ENCODE results near the gene OPRM1. TPM values are rescaled to one million over a fixed set of nuclear protein-coding genes. Genes with fewer than 3 reads are reported as not detected.

Gene OPRM1
- total and polyA plus RNA-seq, 8 donors, result 0.45 to 1.5 TPM; not detected in 6

DNA sequence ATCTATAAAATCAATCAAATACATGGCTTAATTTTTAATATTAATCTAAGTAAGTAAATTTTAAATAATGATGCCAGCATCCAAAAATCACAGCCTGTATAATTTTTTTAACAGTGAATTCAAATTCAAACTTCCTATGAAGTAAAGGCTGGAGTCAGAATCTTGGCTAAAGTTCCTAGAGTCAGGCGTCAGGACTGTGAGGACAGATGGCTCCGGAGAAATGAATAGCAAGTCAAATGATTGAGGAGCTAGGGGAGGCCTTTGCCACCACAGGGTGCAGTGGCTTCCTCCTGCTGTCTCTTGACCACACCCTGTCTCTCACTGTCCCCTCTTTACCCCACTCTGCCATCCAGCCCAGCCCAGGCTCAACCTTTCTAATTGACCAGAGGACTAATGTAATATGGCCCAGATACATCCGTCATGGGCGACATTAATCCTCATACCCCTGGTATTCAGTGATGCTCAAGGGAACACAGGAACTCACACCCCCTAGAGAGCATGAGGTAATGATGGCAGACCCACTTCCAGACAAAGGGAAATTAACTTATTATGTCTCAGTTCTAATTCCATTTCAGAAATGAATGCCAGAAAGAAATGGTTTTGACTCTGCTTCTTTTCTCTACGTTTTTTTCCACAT lies 53.4 kb downstream of the OPRM1 start:
- intact Hi-C loops (cut with DNase I; ENCODE audit: low total_unique reads), result no loop called here
- DNase-seq, result peak in 1 of 2 donors; percentile 14
- 60 to 74% (median 66%) methylated on average over 5 of the region's 5 CpGs for WGBS, 5 donors
- Histone ChIP-seq H3K9me3 (no peaks in the 10 kb centered on the region), H3K27me3 (no peaks in the 10 kb centered on the region), H3K4me1 (no peaks in the 10 kb centered on the region), H3K27ac (no peak overlapping the region), H3K4me3 (no peak overlapping the region), H3K36me3 (no peaks in the 10 kb centered on the region)
- TF ChIP-seq CTCF (IDR thresholded peaks at IDR 0.05) (no peak), POLR2A (IDR thresholded peaks at IDR 0.05) (no peak), POLR2AphosphoS5 (IDR thresholded peaks at IDR 0.05) (no peak), EP300 (IDR thresholded peaks at IDR 0.05) (no peak)

DNA sequence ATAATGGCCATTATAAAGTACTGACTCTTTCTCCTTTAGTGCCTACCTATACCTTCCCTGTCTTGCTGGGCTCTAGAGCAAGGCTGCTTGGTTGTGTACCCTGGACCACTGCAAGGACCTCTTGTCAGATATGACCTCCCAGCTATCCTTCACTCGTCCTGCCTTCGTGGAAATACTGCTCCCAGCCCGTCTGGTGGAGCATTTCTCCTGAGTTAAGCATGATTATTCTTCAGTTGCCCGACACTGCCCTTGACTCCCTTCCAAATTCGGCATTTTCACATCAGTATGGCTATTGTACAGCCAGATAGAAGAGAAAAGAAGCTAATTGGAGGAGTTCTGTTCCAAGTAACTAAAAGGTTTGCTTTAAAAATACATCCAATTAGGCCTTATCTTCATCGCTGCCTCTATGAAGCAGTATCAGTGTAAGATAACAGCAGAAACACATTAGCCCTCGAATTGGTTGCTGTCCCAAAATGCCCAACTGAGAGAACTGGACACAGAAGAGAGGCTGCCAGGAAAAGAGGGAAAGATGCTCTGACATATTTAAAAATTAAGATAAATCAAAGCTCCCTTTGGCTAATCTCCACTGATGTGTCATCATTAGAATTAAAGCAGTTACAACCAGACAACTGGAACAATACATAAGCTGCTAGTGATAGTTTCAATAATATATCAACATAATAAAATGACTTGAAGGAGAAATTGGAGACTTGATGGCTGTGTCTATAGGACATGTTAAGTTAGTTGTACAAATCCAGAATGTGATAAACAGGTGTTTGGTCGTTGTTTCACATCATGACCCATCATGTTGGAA lies 54.4 kb downstream of the OPRM1 start:
- H3K9me3 ChIP-seq, result no peaks in the 10 kb centered on the region
- intact Hi-C loops (cut with DNase I; ENCODE audit: low total_unique reads), result no loop called here
- no peak overlapping the region for H3K27ac ChIP-seq
- 35 to 56% (median 48%) methylated on average over 8 of the region's 8 CpGs for WGBS, 5 donors
- H3K4me3 ChIP-seq, result no peak overlapping the region
- no peaks in the 10 kb centered on the region for H3K36me3 ChIP-seq
- peak in 1 of 2 donors; percentile 10 for DNase-seq
- no peaks in the 10 kb centered on the region for H3K4me1 ChIP-seq
- TF ChIP-seq CTCF (IDR thresholded peaks at IDR 0.05) (no peak), EP300 (IDR thresholded peaks at IDR 0.05) (no peak), POLR2AphosphoS5 (IDR thresholded peaks at IDR 0.05) (no peak), POLR2A (IDR thresholded peaks at IDR 0.05) (no peak)
- no peaks in the 10 kb centered on the region for H3K27me3 ChIP-seq

DNA sequence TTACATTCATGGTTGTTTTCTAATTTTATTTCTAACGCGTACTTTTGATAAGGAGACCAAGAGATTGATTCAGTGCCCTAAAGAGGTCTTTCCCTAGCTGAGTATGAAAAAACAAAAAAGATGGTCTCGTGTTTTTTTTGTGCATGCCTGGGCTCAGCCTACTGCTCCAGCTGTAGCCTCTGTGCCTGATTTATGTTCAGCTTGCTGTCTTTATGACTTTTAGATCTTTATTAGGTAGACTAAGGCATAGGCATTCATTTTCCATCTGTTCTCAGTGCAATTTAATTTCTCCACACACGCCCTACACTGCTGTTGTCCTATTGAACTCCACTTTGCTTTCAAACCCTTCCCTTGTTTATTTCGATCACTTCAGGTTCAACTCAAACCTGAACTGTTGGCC lies 56.5 kb downstream of the OPRM1 start:
- Histone ChIP-seq H3K9me3 (no peaks in the 10 kb centered on the region), H3K4me3 (no peak overlapping the region), H3K4me1 (no peaks in the 10 kb centered on the region), H3K36me3 (no peaks in the 10 kb centered on the region), H3K27ac (no peak overlapping the region), H3K27me3 (no peaks in the 10 kb centered on the region)
- 86 to 94% (median 92%) methylated on average over 5 of the region's 5 CpGs for WGBS, 5 donors
- intact Hi-C loops (cut with DNase I; ENCODE audit: low total_unique reads), result no loop called here
- TF ChIP-seq POLR2AphosphoS5 (IDR thresholded peaks at IDR 0.05), result no peak
- TF ChIP-seq POLR2A (IDR thresholded peaks at IDR 0.05), result no peak
- no peak for TF ChIP-seq CTCF (IDR thresholded peaks at IDR 0.05)
- TF ChIP-seq EP300 (IDR thresholded peaks at IDR 0.05), result no peak
- no peak for DNase-seq

- no peaks in the 10 kb centered on the region for H3K9me3 ChIP-seq
- H3K27ac ChIP-seq, result no peak overlapping the region
- intact Hi-C loops (cut with DNase I; ENCODE audit: low total_unique reads), result no loop called here
- TF ChIP-seq CTCF (IDR thresholded peaks at IDR 0.05) (no peak), POLR2A (IDR thresholded peaks at IDR 0.05) (no peak), POLR2AphosphoS5 (IDR thresholded peaks at IDR 0.05) (no peak), EP300 (IDR thresholded peaks at IDR 0.05) (no peak)
- no peaks in the 10 kb centered on the region for H3K36me3 ChIP-seq
- 85 to 92% (median 90%) methylated on average over 7 of the region's 7 CpGs for WGBS, 5 donors
- DNase-seq, result no peak
- no peaks in the 10 kb centered on the region for H3K4me1 ChIP-seq
- no peak overlapping the region for H3K4me3 ChIP-seq
- no peaks in the 10 kb centered on the region for H3K27me3 ChIP-seq
These were observed 57.3 kb downstream of the OPRM1 start for GRCh38 chr6:154096316-154096715.
